SK-N-SH (cell line): ENCODE data around the gene GNL2. TPM values are rescaled to one million over a fixed set of nuclear protein-coding genes. Genes with fewer than 3 reads are reported as not detected.

Experiments used
- CTCF ChIA-PET: fragments of 300-600, 350-600 bp; formaldehyde crosslinking; extraction: SDS; loops from one replicate; lab custom pipeline; 2021; lab: Yijun Ruan, JAX
- POLR2A ChIA-PET: fragments of 350-600 bp; sonication (Branson Sonifier 250); formaldehyde crosslinking; extraction: SDS; loops from one replicate; lab custom pipeline; 2020; ENCODE audit warnings: antibody characterized with exemption, inconsistent platforms; lab: Yijun Ruan, JAX
- DNase-seq: peaks from one replicate; pipeline ENCODE4 v3.0.0; 2012
- H2AFZ ChIP-seq: fragments of 200-600 bp; sonication (generic); 2 replicates; pipeline ENCODE4 v1.8.1; 2016; ENCODE audit warnings: antibody characterized with exemption, mild to moderate bottlenecking, low read depth
- H3F3A ChIP-seq: fragments of 200-600 bp; sonication (generic); replicated peaks from 2 replicates; pipeline ENCODE3; 2016; ENCODE audit warnings: antibody characterized with exemption, mild to moderate bottlenecking; ENCODE audit not compliant: insufficient read depth
- H3K27ac ChIP-seq, 2 experiments: fragments of 200-500 bp in 1 of 2; fragments of 200-600 bp in 1 of 2; sonication (Bioruptor generic) in 1 of 2; sonication (generic), shearing (Covaris generic) in 1 of 2; 2 replicates each; pipeline versions ENCODE4 v1.5.1 to v1.6.1; 2014 to 2016; ENCODE audit warnings: low read depth in 2 of 2, inconsistent platforms in 1 of 2, low read length in 1 of 2, mild to moderate bottlenecking in 1 of 2, mixed read lengths in 1 of 2
- H3K27me3 ChIP-seq: fragments of 200-600 bp; sonication (generic), shearing (Covaris generic); 2 replicates; pipeline ENCODE4 v1.6.1; 2016; ENCODE audit warnings: mixed run types; ENCODE audit not compliant: insufficient read depth
- H3K36me3 ChIP-seq, 2 experiments: fragments of 200-500 bp in 1 of 2; fragments of 200-600 bp in 1 of 2; sonication (Bioruptor generic) in 1 of 2; sonication (generic) in 1 of 2; replicated peaks in 1 of 2; 2 replicates each; pipeline versions ENCODE3 to v1.5.1; 2014 to 2016; ENCODE audit warnings: low read length in 1 of 2, mild to moderate bottlenecking in 1 of 2; ENCODE audit not compliant: insufficient read depth in 2 of 2, control insufficient read depth in 1 of 2
- H3K4me1 ChIP-seq, 2 experiments: fragments of 200-500 bp in 1 of 2; fragments of 200-600 bp in 1 of 2; sonication (Bioruptor generic) in 1 of 2; sonication (generic), shearing (Covaris generic) in 1 of 2; 2 replicates each; pipeline versions ENCODE4 v1.5.1 to v1.6.1; 2014 to 2016; ENCODE audit warnings: low read depth in 1 of 2, low read length in 1 of 2, mixed run types in 1 of 2; ENCODE audit not compliant: insufficient read depth in 2 of 2, control insufficient read depth in 1 of 2
- H3K4me2 ChIP-seq: fragments of 200-600 bp; sonication (generic), shearing (Covaris generic); 2 replicates; pipeline ENCODE4 v1.6.1; 2017; ENCODE audit warnings: mixed run types
- H3K4me3 ChIP-seq, 2 experiments: fragments of 200-500 bp in 1 of 2; fragments of 200-600 bp in 1 of 2; sonication (Bioruptor generic) in 1 of 2; sonication (generic), shearing (Covaris generic) in 1 of 2; 2 replicates each; pipeline versions ENCODE4 v1.5.1 to v1.8.1; 2014 to 2016; ENCODE audit warnings: low read depth in 2 of 2, inconsistent platforms in 1 of 2, low read length in 1 of 2, mild to moderate bottlenecking in 1 of 2, mixed read lengths in 1 of 2, moderate library complexity in 1 of 2
- H3K79me2 ChIP-seq: fragments of 200-600 bp; sonication (generic); 2 replicates; pipeline ENCODE4 v1.8.1; 2017; ENCODE audit warnings: mild to moderate bottlenecking; ENCODE audit not compliant: insufficient read depth
- H3K9ac ChIP-seq: fragments of 200-600 bp; sonication (generic); 2 replicates; pipeline ENCODE4 v1.6.1; 2017; ENCODE audit warnings: mixed run types
- H3K9me2 ChIP-seq: fragments of 200-600 bp; sonication (generic); 2 replicates; pipeline ENCODE4 v1.6.1; 2017; ENCODE audit warnings: mixed run types
- H3K9me3 ChIP-seq: fragments of 200-600 bp; sonication (generic); 2 replicates; pipeline ENCODE4 v1.6.1; 2017; ENCODE audit warnings: mixed run types, mild to moderate bottlenecking, moderate library complexity
- H4K20me1 ChIP-seq: fragments of 200-600 bp; sonication (generic); 2 replicates; pipeline ENCODE4 v1.6.1; 2017; ENCODE audit warnings: mild to moderate bottlenecking, mixed run types; ENCODE audit not compliant: insufficient read depth
- EP300 ChIP-seq, 2 experiments: IDR thresholded peaks; 2 replicates each; pipeline versions ENCODE4 v1.4.0 to v1.6.1; 2012; ENCODE audit warnings: borderline replicate concordance in 1 of 2, low read depth in 1 of 2, low read length in 1 of 2
- EZH2phosphoT487 ChIP-seq: fragments of 200-600 bp; sonication (generic); IDR thresholded peaks from 2 replicates; pipeline ENCODE4 v1.6.1; 2017; ENCODE audit warnings: low read depth, mixed run types, mild to moderate bottlenecking, antibody characterized with exemption, moderate library complexity, borderline replicate concordance
- FOSL2 ChIP-seq: IDR thresholded peaks from 2 replicates; pipeline ENCODE4 v1.4.0; 2012; ENCODE audit warnings: low read depth, mild to moderate bottlenecking, moderate library complexity, borderline replicate concordance
- FOXJ3 ChIP-seq: sonication (generic); formaldehyde crosslinking; IDR thresholded peaks from 2 replicates; pipeline ENCODE4 v1.5.1; 2020; ENCODE audit warnings: mild to moderate bottlenecking, missing genetic modification reagents
- FOXM1 ChIP-seq: IDR thresholded peaks from 2 replicates; pipeline ENCODE4 v1.4.0; 2012; ENCODE audit warnings: low read depth, mild to moderate bottlenecking
- JUND ChIP-seq: IDR thresholded peaks from 2 replicates; pipeline ENCODE4 v1.4.0; 2012
- PBX3 ChIP-seq: IDR thresholded peaks from 2 replicates; pipeline ENCODE4; 2012
- POLR2AphosphoS5 ChIP-seq: IDR thresholded peaks from 2 replicates; pipeline ENCODE4 v1.6.1; 2012; ENCODE audit warnings: low read depth, low read length
- RXRA ChIP-seq: IDR thresholded peaks from 2 replicates; pipeline ENCODE4 v1.4.0; 2012; ENCODE audit warnings: low read depth, mild to moderate bottlenecking, borderline replicate concordance
- TAF1 ChIP-seq: IDR thresholded peaks from 2 replicates; pipeline ENCODE4 v1.6.1; 2012; ENCODE audit warnings: low read depth, mild to moderate bottlenecking, low read length, moderate library complexity, borderline replicate concordance
- USF2 ChIP-seq: fragments of 150-350 bp; IDR thresholded peaks from 2 replicates; pipeline ENCODE4 v1.6.1; 2017; ENCODE audit warnings: antibody characterized with exemption, low read length, low read depth, borderline replicate concordance
- WGBS: methylation state at CpG from one replicate; pipeline ENCODE4 v1.1.6; 2017; ENCODE audit warnings: low lambda C conversion rate; 5-methylcytosine and 5-hydroxymethylcytosine counted together
- polyA plus RNA-seq, 3 experiments: library from polyadenylated mRNA; depleted of rRNA; stranded (reverse); fragments of >200 nt; gene quantifications; 2 replicates each; pipeline ENCODE4 v1.2.3, GENCODE V29; 2012

GNL2 gene
- polyA plus RNA-seq, 1 of the 3 experiments (the other 2 are of a cell fraction), result 37.6 TPM

DNA sequence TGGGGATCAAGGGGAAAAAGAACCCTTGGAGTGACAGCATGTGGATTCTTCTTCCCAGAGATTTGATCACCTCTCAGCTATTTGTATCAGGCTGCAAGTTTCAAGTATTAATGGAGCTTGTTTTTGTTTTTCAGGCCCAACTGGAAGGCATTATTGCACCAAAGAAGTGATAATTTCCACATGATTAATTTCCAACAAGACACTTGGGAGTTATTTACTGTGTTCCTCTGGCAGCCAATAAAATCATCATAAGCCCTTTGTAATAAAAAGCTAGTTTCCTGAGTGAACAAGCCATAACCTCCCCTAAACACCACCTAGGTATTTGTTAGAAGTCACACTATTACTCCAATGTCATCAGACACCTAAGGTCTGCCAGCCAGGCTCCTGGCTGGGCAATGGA lies 30.8 kb downstream of the GNL2 start:
- CTCF ChIA-PET, result interaction anchor here (1.3 to 1.7 kb wide), 2 partner anchors 39 to 78 kb away, joined by 3 to 5 read pairs; no protein-coding TSS in a partner anchor
- no peaks in the 10 kb centered on the region for H3K9me2 ChIP-seq
- no peak overlapping the region for H2AFZ ChIP-seq
- DNase-seq, result no peak
- no peaks in the 10 kb centered on the region for H3K4me1 ChIP-seq
- no peaks in the 10 kb centered on the region for H3K79me2 ChIP-seq
- H3K4me3 ChIP-seq, result no peak overlapping the region
- H3F3A ChIP-seq, result peaks cover 23% of the 10 kb centered on the region
- POLR2A ChIA-PET, result interaction anchor here (1.2 kb wide), 1 partner anchor 295 kb away, joined by 3 read pairs; the partner anchor contains the start of gene MTF1
- H3K36me3 ChIP-seq, result peaks cover 55 to 64% of the 10 kb centered on the region in 2 experiments
- H3K4me2 ChIP-seq, result no peak overlapping the region
- H3K9me3 ChIP-seq, result no peaks in the 10 kb centered on the region
- no peak overlapping the region for H3K27ac ChIP-seq
- H3K9ac ChIP-seq, result no peak overlapping the region
- H4K20me1 ChIP-seq, result no peaks in the 10 kb centered on the region
- no peaks in the 10 kb centered on the region for H3K27me3 ChIP-seq
- TF ChIP-seq EP300 (IDR thresholded peaks at IDR 0.05; ENCODE audit: borderline replicate concordance in 1 of 2, low read depth in 1 of 2, low read length in 1 of 2), result no peak
- no peak for TF ChIP-seq EZH2phosphoT487
- no peak for TF ChIP-seq USF2
- TF ChIP-seq PBX3, result no peak
- TF ChIP-seq FOXJ3 (CRISPR knock-in tag), result no peak
- TF ChIP-seq FOXM1, result no peak
- TF ChIP-seq RXRA, result no peak

DNA sequence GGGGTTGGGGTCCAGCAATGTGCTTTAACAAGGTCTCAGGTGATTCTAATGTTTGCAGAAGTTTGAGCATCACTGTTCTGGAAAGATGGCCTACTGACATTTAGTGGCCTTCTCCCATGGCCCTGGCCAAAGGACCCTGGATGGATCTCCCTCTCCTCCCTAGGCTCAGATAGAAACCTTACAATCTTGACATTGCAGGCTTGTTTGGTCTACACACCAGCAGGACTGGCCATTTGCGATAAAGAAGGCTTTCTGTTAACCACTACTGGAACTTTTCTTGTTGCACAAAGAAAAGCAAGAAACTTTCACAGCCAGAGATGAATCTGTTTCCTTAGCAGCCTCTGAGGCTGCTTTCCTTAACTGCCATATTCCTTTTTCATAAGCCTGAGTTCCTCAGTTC lies 32.8 kb downstream of the GNL2 start:
- ChIA-PET CTCF (interaction anchor here (0.9 to 1.6 kb wide), 7 partner anchors 12 to 123 kb away, joined by 3 to 6 read pairs (median 4); no protein-coding TSS in a partner anchor), POLR2A (no interaction called here)
- no peak overlapping the region for H3K4me3 ChIP-seq
- DNase-seq, result no peak
- WGBS, result no CpG with 5 or more reads among the region's 1 CpG
- H3K4me1 ChIP-seq, result no peaks in the 10 kb centered on the region
- no peaks in the 10 kb centered on the region for H3K9me2 ChIP-seq
- H4K20me1 ChIP-seq, result no peaks in the 10 kb centered on the region
- peaks cover 23% of the 10 kb centered on the region for H3F3A ChIP-seq
- no peak overlapping the region for H3K9ac ChIP-seq
- H3K27me3 ChIP-seq, result no peaks in the 10 kb centered on the region
- no peak for TF ChIP-seq TAF1
- TF ChIP-seq RXRA, result no peak
- TF ChIP-seq POLR2AphosphoS5, result no peak
- no peak for TF ChIP-seq FOSL2
- TF ChIP-seq JUND, result no peak
- H3K79me2 ChIP-seq, result no peaks in the 10 kb centered on the region
- no peak overlapping the region for H2AFZ ChIP-seq
- H3K27ac ChIP-seq, result peak overlapping the region in 1 of 2 experiments; percentile 8; a peak in 1 of 4 replicates
- peaks cover 39 to 49% of the 10 kb centered on the region in 2 experiments for H3K36me3 ChIP-seq
- H3K9me3 ChIP-seq, result no peaks in the 10 kb centered on the region
- H3K4me2 ChIP-seq, result no peak overlapping the region
